Measurements from ENCODE around the gene HS3ST5. TPM values are rescaled to one million over a fixed set of nuclear protein-coding genes. Genes with fewer than 3 reads are reported as not detected.
"Not testable (repeated sequence)": the region's sequence is repeated elsewhere in the genome, so short reads cannot be mapped to it uniquely, and the experiment has no call there.

The HS3ST5 gene
- total and polyA plus RNA-seq, 2 experiments from 2014 or later = 2.8 to 3.5 TPM

DNA sequence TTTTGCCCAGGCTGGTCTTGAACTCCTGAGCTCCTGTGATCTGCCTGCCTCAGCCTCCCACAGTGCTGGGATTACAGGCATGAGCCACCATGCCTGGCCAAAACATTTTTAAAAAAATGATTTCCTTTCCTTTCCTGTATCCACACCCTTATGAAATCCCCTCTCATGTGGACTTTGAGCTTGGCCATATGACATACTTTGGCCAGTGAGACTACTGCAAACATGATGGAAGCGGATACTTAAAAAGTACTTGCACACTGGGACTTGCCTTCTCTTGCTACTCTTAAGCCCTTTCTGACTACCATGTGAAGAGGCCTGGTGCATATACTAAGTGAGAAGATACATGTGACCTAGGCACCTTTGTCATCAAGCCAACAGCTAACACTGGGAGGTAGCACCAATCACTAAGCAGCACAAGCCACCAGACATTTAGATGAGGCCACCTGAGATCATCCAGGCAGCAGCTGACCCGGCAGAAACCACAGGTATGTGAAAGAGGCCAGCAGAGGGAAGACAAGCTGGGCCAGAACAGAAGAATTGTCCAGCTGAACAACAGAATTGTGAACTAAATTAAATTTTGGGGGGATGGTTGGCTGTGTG is 293.4 kb downstream of the HS3ST5 start (continued):
- TF ChIP-seq, protein P1, sequence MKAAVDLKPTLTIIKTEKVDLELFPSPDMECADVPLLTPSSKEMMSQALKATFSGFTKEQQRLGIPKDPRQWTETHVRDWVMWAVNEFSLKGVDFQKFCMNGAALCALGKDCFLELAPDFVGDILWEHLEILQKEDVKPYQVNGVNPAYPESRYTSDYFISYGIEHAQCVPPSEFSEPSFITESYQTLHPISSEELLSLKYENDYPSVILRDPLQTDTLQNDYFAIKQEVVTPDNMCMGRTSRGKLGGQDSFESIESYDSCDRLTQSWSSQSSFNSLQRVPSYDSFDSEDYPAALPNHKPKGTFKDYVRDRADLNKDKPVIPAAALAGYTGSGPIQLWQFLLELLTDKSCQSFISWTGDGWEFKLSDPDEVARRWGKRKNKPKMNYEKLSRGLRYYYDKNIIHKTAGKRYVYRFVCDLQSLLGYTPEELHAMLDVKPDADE (IDR thresholded peaks at IDR 0.05) = no peak
- no peak for TF ChIP-seq JUNB (IDR thresholded peaks at IDR 0.05; ENCODE audit: unreplicated experiment)
- TF ChIP-seq EZH2phosphoT487 (IDR thresholded peaks at IDR 0.05; ENCODE audit: unreplicated experiment) = no peak
- no peak for TF ChIP-seq EZH2 (IDR thresholded peaks at IDR 0.05; ENCODE audit: low read depth, unreplicated experiment)
- TF ChIP-seq POLR2AphosphoS5 (IDR thresholded peaks at IDR 0.05; ENCODE audit: low read depth) = no peak

DNA sequence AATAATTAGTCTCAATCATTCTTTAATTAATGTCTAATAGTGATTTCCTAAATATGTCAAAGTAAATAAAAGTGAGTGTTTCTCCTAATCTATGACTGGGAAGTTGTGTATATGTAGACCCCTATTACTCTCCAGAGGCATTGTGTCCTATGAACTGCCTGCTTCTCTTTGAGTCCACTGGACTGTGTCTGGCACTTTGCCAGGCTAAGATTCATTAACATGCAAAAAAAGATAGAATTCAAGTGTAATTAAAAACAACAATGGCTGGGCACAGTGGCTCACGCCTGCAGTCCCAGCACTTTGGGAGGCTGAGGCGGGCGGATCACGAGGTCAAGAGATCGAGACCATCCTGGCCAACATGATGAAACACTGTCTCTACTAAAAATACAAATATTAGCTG is 298.3 kb downstream of the HS3ST5 start:
- H3K27ac Mint-ChIP-seq; H3F3A ChIP-seq (replicated peaks; ENCODE audit: low read depth); H3K4me1 Mint-ChIP-seq; H3K36me3 ChIP-seq (ENCODE audit: insufficient read depth); H3K4me3 Mint-ChIP-seq; H3K79me2 ChIP-seq (replicated peaks; ENCODE audit: insufficient read depth); H3K27me3 Mint-ChIP-seq (ENCODE audit: insufficient read depth, low read depth, poor library complexity); H2AFZ ChIP-seq; H3K4me3 ChIP-seq; H3K4me2 ChIP-seq; ATAC-seq; H3K9me2 ChIP-seq (ENCODE audit: insufficient read depth); H3K36me3 Mint-ChIP-seq (ENCODE audit: low read depth); H4K20me1 ChIP-seq (replicated peaks; ENCODE audit: insufficient read depth); H3K27ac ChIP-seq (ENCODE audit: low read depth); DNase-seq (ENCODE audit: low spot score); H3K9me3 Mint-ChIP-seq; H3K27me3 ChIP-seq (ENCODE audit: insufficient read depth); H3K4me1 ChIP-seq (ENCODE audit: insufficient read depth): not testable (repeated sequence)

DNA sequence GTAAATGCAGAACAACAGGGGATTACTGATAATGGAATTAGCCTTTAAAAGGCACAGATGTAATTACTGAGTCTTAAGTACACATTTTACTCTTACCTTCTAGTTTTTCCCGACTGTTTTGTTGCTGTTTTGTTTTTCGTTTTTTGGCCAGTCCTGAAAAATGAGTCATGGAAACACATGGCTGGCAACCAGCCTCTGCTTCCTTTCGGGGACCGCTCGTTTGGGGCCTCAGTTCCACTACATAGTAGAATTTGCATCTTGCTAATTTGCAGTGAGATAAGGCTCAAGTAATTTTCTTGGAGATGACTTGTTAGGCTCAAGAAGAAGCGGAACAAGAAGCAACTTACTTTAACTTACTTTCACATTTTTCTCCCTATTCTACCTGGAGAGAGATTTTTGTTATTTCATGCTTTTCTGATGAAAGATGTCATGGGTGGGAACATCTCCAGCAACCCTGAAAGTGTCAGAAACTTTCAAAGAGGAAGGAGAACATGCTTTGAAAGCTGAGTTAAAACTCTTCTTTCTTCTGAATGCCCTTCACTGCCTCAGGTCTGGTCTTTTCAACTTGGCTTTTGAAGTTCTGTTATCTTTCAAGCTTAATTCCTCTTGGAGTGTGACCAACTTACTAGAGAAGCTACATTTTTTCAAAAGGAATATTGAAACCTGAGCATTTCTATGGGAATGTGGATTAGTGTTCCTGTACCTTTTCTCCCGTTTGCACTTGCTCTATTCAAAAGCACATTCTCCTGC is 300.4 kb downstream of the HS3ST5 start:
- Mint-ChIP-seq H3K27me3 (ENCODE audit: insufficient read depth, low read depth, poor library complexity) (no peaks in the 10 kb centered on the region), H3K36me3 (ENCODE audit: low read depth) (no peaks in the 10 kb centered on the region), H3K27ac (no peak overlapping the region), H3K9me3 (no peaks in the 10 kb centered on the region), H3K4me1 (peaks cover 7% of the 10 kb centered on the region; the same call in 2 of the 3 replicates), H3K4me3 (no peak overlapping the region)
- Histone ChIP-seq H2AFZ (no peak overlapping the region; the same call in 1 of the 2 replicates), H3K9me2 (ENCODE audit: insufficient read depth) (no peaks in the 10 kb centered on the region), H3K4me1 (ENCODE audit: insufficient read depth) (peaks cover 7% of the 10 kb centered on the region; the same call in 1 of the 2 replicates), H3K27me3 (ENCODE audit: insufficient read depth) (no peaks in the 10 kb centered on the region), H3K79me2 (replicated peaks; ENCODE audit: insufficient read depth) (no peaks in the 10 kb centered on the region), H3K36me3 (ENCODE audit: insufficient read depth) (no peaks in the 10 kb centered on the region), H3K4me2 (no peak overlapping the region; the same call in 1 of the 2 replicates), H3K27ac (ENCODE audit: low read depth) (peak overlapping the region; percentile 21; the same call in 1 of the 2 replicates), H3K4me3 (no peak overlapping the region), H3F3A (replicated peaks; ENCODE audit: low read depth) (no peaks in the 10 kb centered on the region), H4K20me1 (replicated peaks; ENCODE audit: insufficient read depth) (no peaks in the 10 kb centered on the region)
- ATAC-seq = no peak
- no peak for DNase-seq (ENCODE audit: low spot score)
- no peak for TF ChIP-seq STAT1 (IDR thresholded peaks at IDR 0.05; ENCODE audit: unreplicated experiment)
- TF ChIP-seq, protein P2, sequence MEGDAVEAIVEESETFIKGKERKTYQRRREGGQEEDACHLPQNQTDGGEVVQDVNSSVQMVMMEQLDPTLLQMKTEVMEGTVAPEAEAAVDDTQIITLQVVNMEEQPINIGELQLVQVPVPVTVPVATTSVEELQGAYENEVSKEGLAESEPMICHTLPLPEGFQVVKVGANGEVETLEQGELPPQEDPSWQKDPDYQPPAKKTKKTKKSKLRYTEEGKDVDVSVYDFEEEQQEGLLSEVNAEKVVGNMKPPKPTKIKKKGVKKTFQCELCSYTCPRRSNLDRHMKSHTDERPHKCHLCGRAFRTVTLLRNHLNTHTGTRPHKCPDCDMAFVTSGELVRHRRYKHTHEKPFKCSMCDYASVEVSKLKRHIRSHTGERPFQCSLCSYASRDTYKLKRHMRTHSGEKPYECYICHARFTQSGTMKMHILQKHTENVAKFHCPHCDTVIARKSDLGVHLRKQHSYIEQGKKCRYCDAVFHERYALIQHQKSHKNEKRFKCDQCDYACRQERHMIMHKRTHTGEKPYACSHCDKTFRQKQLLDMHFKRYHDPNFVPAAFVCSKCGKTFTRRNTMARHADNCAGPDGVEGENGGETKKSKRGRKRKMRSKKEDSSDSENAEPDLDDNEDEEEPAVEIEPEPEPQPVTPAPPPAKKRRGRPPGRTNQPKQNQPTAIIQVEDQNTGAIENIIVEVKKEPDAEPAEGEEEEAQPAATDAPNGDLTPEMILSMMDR (conservative IDR thresholded peaks at IDR 0.05; ENCODE audit: low read depth in 2 of 2) = no peak
- TF ChIP-seq, protein P3, sequence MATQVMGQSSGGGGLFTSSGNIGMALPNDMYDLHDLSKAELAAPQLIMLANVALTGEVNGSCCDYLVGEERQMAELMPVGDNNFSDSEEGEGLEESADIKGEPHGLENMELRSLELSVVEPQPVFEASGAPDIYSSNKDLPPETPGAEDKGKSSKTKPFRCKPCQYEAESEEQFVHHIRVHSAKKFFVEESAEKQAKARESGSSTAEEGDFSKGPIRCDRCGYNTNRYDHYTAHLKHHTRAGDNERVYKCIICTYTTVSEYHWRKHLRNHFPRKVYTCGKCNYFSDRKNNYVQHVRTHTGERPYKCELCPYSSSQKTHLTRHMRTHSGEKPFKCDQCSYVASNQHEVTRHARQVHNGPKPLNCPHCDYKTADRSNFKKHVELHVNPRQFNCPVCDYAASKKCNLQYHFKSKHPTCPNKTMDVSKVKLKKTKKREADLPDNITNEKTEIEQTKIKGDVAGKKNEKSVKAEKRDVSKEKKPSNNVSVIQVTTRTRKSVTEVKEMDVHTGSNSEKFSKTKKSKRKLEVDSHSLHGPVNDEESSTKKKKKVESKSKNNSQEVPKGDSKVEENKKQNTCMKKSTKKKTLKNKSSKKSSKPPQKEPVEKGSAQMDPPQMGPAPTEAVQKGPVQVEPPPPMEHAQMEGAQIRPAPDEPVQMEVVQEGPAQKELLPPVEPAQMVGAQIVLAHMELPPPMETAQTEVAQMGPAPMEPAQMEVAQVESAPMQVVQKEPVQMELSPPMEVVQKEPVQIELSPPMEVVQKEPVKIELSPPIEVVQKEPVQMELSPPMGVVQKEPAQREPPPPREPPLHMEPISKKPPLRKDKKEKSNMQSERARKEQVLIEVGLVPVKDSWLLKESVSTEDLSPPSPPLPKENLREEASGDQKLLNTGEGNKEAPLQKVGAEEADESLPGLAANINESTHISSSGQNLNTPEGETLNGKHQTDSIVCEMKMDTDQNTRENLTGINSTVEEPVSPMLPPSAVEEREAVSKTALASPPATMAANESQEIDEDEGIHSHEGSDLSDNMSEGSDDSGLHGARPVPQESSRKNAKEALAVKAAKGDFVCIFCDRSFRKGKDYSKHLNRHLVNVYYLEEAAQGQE (IDR thresholded peaks at IDR 0.05; ENCODE audit: unreplicated experiment) = no peak
- no peak for TF ChIP-seq ZNF331 (CRISPR knock-in tag; IDR thresholded peaks at IDR 0.05; ENCODE audit: low read depth)
- TF ChIP-seq, protein P1 (IDR thresholded peaks at IDR 0.05) = no peak
- TF ChIP-seq EZH2phosphoT487 (IDR thresholded peaks at IDR 0.05; ENCODE audit: unreplicated experiment) = no peak
- no peak for TF ChIP-seq NANOG (IDR thresholded peaks at IDR 0.05; ENCODE audit: borderline replicate concordance)
- TF ChIP-seq POLR2AphosphoS5 (IDR thresholded peaks at IDR 0.05; ENCODE audit: low read depth) = no peak
- no peak for TF ChIP-seq JUNB (IDR thresholded peaks at IDR 0.05; ENCODE audit: unreplicated experiment)
- no peak for TF ChIP-seq CREB1 (CRISPR knock-in tag; IDR thresholded peaks at IDR 0.05; ENCODE audit: low read depth)
- no peak for TF ChIP-seq EZH2 (IDR thresholded peaks at IDR 0.05; ENCODE audit: low read depth, unreplicated experiment)

Data from GM23338 (cell line).